ENCODE measurements around the gene RBFOX1.

RBFOX1 gene

GRCh38 chr16:7736138-7736665 is 403.6 kb downstream of the RBFOX1 start:
- TF ChIP-seq CTCF (IDR thresholded peaks at IDR 0.05; ENCODE audit: low read depth, low read length) = no peak
- DNase-seq (ENCODE audit: low read depth, low spot score) = no peak

GRCh38 chr16:7742626-7743025 is 410.0 kb downstream of the RBFOX1 start:
- no peak for TF ChIP-seq CTCF (IDR thresholded peaks at IDR 0.05; ENCODE audit: low read depth, low read length)
- DNase-seq (ENCODE audit: low read depth, low spot score) = no peak

More at GRCh38 chr16:7736138-7736665, 403.6 kb downstream of the RBFOX1 start:
- in situ Hi-C loops (cut with HindIII; ENCODE audit: low sequenced_read_pairs) = no loop called here
- H3K4me3 ChIP-seq (ENCODE audit: low read depth, low read length) = no peak overlapping the region

GRCh38 chr16:7744546-7745264 is 412.1 kb downstream of the RBFOX1 start:
- in situ Hi-C loops (cut with HindIII; ENCODE audit: low sequenced_read_pairs) = no loop called here
- TF ChIP-seq CTCF (IDR thresholded peaks at IDR 0.05; ENCODE audit: low read depth, low read length) = no peak
- no peak overlapping the region for H3K4me3 ChIP-seq (ENCODE audit: low read depth, low read length)
- DNase-seq (ENCODE audit: low read depth, low spot score) = no peak

More at GRCh38 chr16:7742626-7743025, 410.0 kb downstream of the RBFOX1 start:
- no peak overlapping the region for H3K4me3 ChIP-seq (ENCODE audit: low read depth, low read length)
- in situ Hi-C loops (cut with HindIII; ENCODE audit: low sequenced_read_pairs) = no loop called here

GRCh38 chr16:7745276-7745675 is 412.6 kb downstream of the RBFOX1 start:
- H3K4me3 ChIP-seq (ENCODE audit: low read depth, low read length) = no peak overlapping the region
- in situ Hi-C loops (cut with HindIII; ENCODE audit: low sequenced_read_pairs) = no loop called here
- no peak for TF ChIP-seq CTCF (IDR thresholded peaks at IDR 0.05; ENCODE audit: low read depth, low read length)
- no peak for DNase-seq (ENCODE audit: low read depth, low spot score)

GRCh38 chr16:7746941-7747340 is 414.3 kb downstream of the RBFOX1 start:
- in situ Hi-C loops (cut with HindIII; ENCODE audit: low sequenced_read_pairs) = no loop called here
- H3K4me3 ChIP-seq (ENCODE audit: low read depth, low read length) = no peak overlapping the region
- no peak for DNase-seq (ENCODE audit: low read depth, low spot score)
- no peak for TF ChIP-seq CTCF (IDR thresholded peaks at IDR 0.05; ENCODE audit: low read depth, low read length)

GRCh38 chr16:7748522-7748921 is 415.9 kb downstream of the RBFOX1 start:
- in situ Hi-C loops (cut with HindIII; ENCODE audit: low sequenced_read_pairs) = no loop called here
- no peak overlapping the region for H3K4me3 ChIP-seq (ENCODE audit: low read depth, low read length)
- DNase-seq (ENCODE audit: low read depth, low spot score) = no peak
- no peak for TF ChIP-seq CTCF (IDR thresholded peaks at IDR 0.05; ENCODE audit: low read depth, low read length)

Data from astrocyte of the spinal cord (primary cell).